Kidney (tissue), 14 donors: ENCODE results near the gene STK11. TPM values are rescaled to one million over a fixed set of nuclear protein-coding genes. Genes with fewer than 3 reads are reported as not detected.
A peak's percentile ranks its signal among the peaks of the same experiment; 100 is the strongest.
"Not testable (repeated sequence)": the region's sequence is repeated elsewhere in the genome, so short reads cannot be mapped to it uniquely, and the experiment has no call there.

Experiments
- DNase-seq, 5 donors: peaks; one replicate each; pipeline ENCODE4 v3.0.0-alpha.2; 2013 to 2020
- FAIRE-seq: peaks from 2 replicates; lab custom pipeline; 2012; peaks lifted over from hg19 to GRCh38; lab: Jason Lieb, UNC
- H3K27ac ChIP-seq, 2 donors: one replicate each; pipeline ENCODE4 v1.7.0; 2013; ENCODE audit warnings: low read depth in 2 of 2, low read length in 2 of 2, inconsistent platforms in 1 of 2
- H3K27me3 ChIP-seq: one replicate; pipeline ENCODE4 v1.7.1; 2013; ENCODE audit warnings: low read length, inconsistent platforms; ENCODE audit not compliant: control insufficient read depth, insufficient read depth
- H3K36me3 ChIP-seq, 3 donors: one replicate each; pipeline versions ENCODE4 v1.7.0 to v1.7.1; 2013; ENCODE audit warnings: low read length in 3 of 3, control low read depth in 1 of 3, inconsistent platforms in 1 of 3; ENCODE audit not compliant: insufficient read depth in 3 of 3, control insufficient read depth in 2 of 3
- H3K4me1 ChIP-seq, 3 donors: one replicate each; pipeline versions ENCODE4 v1.7.0 to v1.7.1; 2013; ENCODE audit warnings: low read length in 3 of 3, inconsistent platforms in 1 of 3, low read depth in 1 of 3; ENCODE audit not compliant: control insufficient read depth in 2 of 3, insufficient read depth in 2 of 3
- H3K4me3 ChIP-seq, 3 donors: one replicate each; pipeline versions ENCODE4 v1.7.0 to v1.8.1; 2013; ENCODE audit warnings: low read length in 3 of 3, control low read depth in 1 of 3, inconsistent platforms in 1 of 3
- H3K9ac ChIP-seq, 3 donors: one replicate each; pipeline versions ENCODE4 v1.7.0 to v1.7.1; 2013; ENCODE audit warnings: low read length in 3 of 3, control low read depth in 1 of 3, inconsistent platforms in 1 of 3
- H3K9me3 ChIP-seq, 3 donors: one replicate each; pipeline versions ENCODE4 v1.7.0 to v1.7.1; 2013; ENCODE audit warnings: low read length in 3 of 3, control low read depth in 1 of 3, inconsistent platforms in 1 of 3; ENCODE audit not compliant: control insufficient read depth in 2 of 3, insufficient read depth in 1 of 3
- CTCF ChIP-seq: IDR thresholded peaks from 3 replicates; pipeline ENCODE4 v1.5.1; 2012; ENCODE audit warnings: mild to moderate bottlenecking, moderate library complexity, borderline replicate concordance; ENCODE audit not compliant: insufficient read depth; ENCODE audit errors: extremely low read depth
- intact Hi-C: fragments of 100-400 bp; cut with DNase I; formaldehyde crosslinking; loops from one replicate; pipeline ENCODE4 v1.11.1; 2022
- polyA plus RNA-seq: library from polyadenylated mRNA; stranded (reverse); fragments of 350-450 nt; fragmentation: Illumina TruSeq; extraction: RNeasy Lipid Tissue Mini Kit (QIAGEN cat#74804); gene quantifications from one replicate; pipeline ENCODE4 v1.2.3, GENCODE V29; 2014; ENCODE audit warnings: low read depth, low replicate concordance; ENCODE audit not compliant: insufficient read depth
- total RNA-seq: library from RNA; stranded (reverse); fragmentation: NEBNext Ultra II Directional; extraction: Animal tissue kit (Norgen Biotek cat#: 25700); gene quantifications from one replicate; pipeline ENCODE4 v1.2.1, GENCODE V29; 2021
- donor health status: control.
- donor health status: control.
- donor health status: control.
- donor health status: control.
- donor health status: control.
- donor health status: DM: yes; HTN: yes; CAD: no.
- donor health status: Normal renal cell carcinoma (clear cell type).

The STK11 gene
- total and polyA plus RNA-seq, 2 donors from 2014 or later, result 40.7 to 57.7 TPM

- intact Hi-C loops, result no loop called here
- H3K36me3 ChIP-seq, result peaks cover 0 to 3% (median 0%) of the 10 kb centered on the region in 3 donors
- H3K4me1 ChIP-seq, result peaks cover 3 to 29% (median 4%) of the 10 kb centered on the region in 3 donors
- TF ChIP-seq CTCF, result no peak
- FAIRE-seq (no peak), DNase-seq (peak in 3 of 5 donors; percentile 48 to 78 (median 56))
- H3K9ac ChIP-seq, result peak overlapping the region; percentile 29 to 90 (median 82)
- H3K27me3 ChIP-seq, result no peaks in the 10 kb centered on the region
- peak overlapping the region; percentile 55 to 90 (median 81) for H3K4me3 ChIP-seq
- H3K27ac ChIP-seq, result peak overlapping the region; percentile 74 to 86
- no peaks in the 10 kb centered on the region for H3K9me3 ChIP-seq
Measured at GRCh38 chr19:1206864-1207450, 1.4 kb downstream of the STK11 start.

GRCh38 chr19:1208830-1209229 is 3.3 kb downstream of the STK11 start:
- H3K9ac ChIP-seq, H3K4me3 ChIP-seq, H3K36me3 ChIP-seq, FAIRE-seq, intact Hi-C loops, H3K27ac ChIP-seq, H3K9me3 ChIP-seq, H3K27me3 ChIP-seq: not testable (repeated sequence)
- peak in 1 of 5 donors; percentile 45 for DNase-seq
- H3K4me1 ChIP-seq, result peaks cover 0 to 35% (median 11%) of the 10 kb centered on the region in 3 donors

GRCh38 chr19:1210227-1210538 is 4.6 kb downstream of the STK11 start:
- H3K27ac ChIP-seq, result peak overlapping the region in 1 of 2 donors; percentile 17
- peaks cover 0 to 46% (median 16%) of the 10 kb centered on the region in 3 donors for H3K4me1 ChIP-seq
- H3K9me3 ChIP-seq, result no peaks in the 10 kb centered on the region
- peaks cover 0 to 3% (median 0%) of the 10 kb centered on the region in 3 donors for H3K36me3 ChIP-seq
- H3K9ac ChIP-seq, result no peak overlapping the region
- no peaks in the 10 kb centered on the region for H3K27me3 ChIP-seq
- FAIRE-seq, result no peak
- TF ChIP-seq CTCF, result no peak
- intact Hi-C loops, result no loop called here
- DNase-seq, result no peak
- H3K4me3 ChIP-seq, result no peak overlapping the region

GRCh38 chr19:1211494-1212234 is 6.1 kb downstream of the STK11 start:
- TF ChIP-seq CTCF, result no peak
- Histone ChIP-seq H3K9me3 (no peaks in the 10 kb centered on the region), H3K9ac (peak overlapping the region in 1 of 3 donors; percentile 19), H3K4me1 (peaks cover 0 to 54% (median 22%) of the 10 kb centered on the region in 3 donors), H3K4me3 (no peak overlapping the region), H3K36me3 (peaks cover 0 to 3% (median under 1%) of the 10 kb centered on the region in 3 donors), H3K27me3 (no peaks in the 10 kb centered on the region), H3K27ac (no peak overlapping the region)
- no peak for FAIRE-seq
- peak; percentile 62 to 83 (median 67) for DNase-seq
- intact Hi-C loops, result no loop called here
